ENCODE results near the gene PCDH15.

The PCDH15 gene

GRCh38 chr10:53983431-53983830, 817.6 kb downstream of the PCDH15 start:
- peak; percentile 57 for DNase-seq (ENCODE audit: low read depth)
- H3K4me3 ChIP-seq (ENCODE audit: low read depth, low read length): no peak overlapping the region
- TF ChIP-seq, protein P1, sequence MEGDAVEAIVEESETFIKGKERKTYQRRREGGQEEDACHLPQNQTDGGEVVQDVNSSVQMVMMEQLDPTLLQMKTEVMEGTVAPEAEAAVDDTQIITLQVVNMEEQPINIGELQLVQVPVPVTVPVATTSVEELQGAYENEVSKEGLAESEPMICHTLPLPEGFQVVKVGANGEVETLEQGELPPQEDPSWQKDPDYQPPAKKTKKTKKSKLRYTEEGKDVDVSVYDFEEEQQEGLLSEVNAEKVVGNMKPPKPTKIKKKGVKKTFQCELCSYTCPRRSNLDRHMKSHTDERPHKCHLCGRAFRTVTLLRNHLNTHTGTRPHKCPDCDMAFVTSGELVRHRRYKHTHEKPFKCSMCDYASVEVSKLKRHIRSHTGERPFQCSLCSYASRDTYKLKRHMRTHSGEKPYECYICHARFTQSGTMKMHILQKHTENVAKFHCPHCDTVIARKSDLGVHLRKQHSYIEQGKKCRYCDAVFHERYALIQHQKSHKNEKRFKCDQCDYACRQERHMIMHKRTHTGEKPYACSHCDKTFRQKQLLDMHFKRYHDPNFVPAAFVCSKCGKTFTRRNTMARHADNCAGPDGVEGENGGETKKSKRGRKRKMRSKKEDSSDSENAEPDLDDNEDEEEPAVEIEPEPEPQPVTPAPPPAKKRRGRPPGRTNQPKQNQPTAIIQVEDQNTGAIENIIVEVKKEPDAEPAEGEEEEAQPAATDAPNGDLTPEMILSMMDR (IDR thresholded peaks at IDR 0.05; ENCODE audit: control insufficient read depth, extremely low read depth, insufficient read depth): no peak

DNA sequence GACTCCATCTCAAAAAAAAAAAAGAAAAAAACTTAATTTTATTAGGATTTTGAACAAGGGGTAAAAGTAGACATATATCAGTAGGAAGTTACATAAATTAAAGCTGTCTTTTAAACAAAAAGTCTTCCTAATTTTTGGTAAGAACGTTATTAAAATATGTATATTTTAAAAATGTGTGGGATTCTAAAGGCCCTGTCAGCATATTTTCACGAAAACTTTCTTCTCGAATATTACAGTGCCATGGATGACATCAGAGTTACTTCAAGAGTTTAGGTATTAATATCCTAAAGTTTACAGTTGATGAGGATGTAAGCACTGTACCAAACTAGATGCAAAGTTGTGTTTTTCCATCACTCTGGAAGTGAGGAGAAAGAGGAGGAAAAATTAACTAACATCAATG, 820.8 kb downstream of the PCDH15 start:
- H3K4me3 ChIP-seq (ENCODE audit: low read depth, low read length): no peak overlapping the region
- no peak for DNase-seq (ENCODE audit: low read depth)
- TF ChIP-seq, protein P1 (IDR thresholded peaks at IDR 0.05; ENCODE audit: control insufficient read depth, extremely low read depth, insufficient read depth): no peak

- TF ChIP-seq, protein P1 (IDR thresholded peaks at IDR 0.05; ENCODE audit: control insufficient read depth, extremely low read depth, insufficient read depth): no peak
- H3K4me3 ChIP-seq (ENCODE audit: low read depth, low read length): no peak overlapping the region
- no peak for DNase-seq (ENCODE audit: low read depth)
Observed at GRCh38 chr10:53978301-53978700, 822.7 kb downstream of the PCDH15 start.

- no peak for DNase-seq (ENCODE audit: low read depth)
- TF ChIP-seq, protein P1 (IDR thresholded peaks at IDR 0.05; ENCODE audit: control insufficient read depth, extremely low read depth, insufficient read depth): no peak
- H3K4me3 ChIP-seq (ENCODE audit: low read depth, low read length): no peak overlapping the region
Observed at GRCh38 chr10:53977267-53977666, 823.8 kb downstream of the PCDH15 start.

GRCh38 chr10:53957401-53957800, 843.6 kb downstream of the PCDH15 start:
- TF ChIP-seq, protein P1 (IDR thresholded peaks at IDR 0.05; ENCODE audit: control insufficient read depth, extremely low read depth, insufficient read depth): no peak
- DNase-seq (ENCODE audit: low read depth): no peak

DNA sequence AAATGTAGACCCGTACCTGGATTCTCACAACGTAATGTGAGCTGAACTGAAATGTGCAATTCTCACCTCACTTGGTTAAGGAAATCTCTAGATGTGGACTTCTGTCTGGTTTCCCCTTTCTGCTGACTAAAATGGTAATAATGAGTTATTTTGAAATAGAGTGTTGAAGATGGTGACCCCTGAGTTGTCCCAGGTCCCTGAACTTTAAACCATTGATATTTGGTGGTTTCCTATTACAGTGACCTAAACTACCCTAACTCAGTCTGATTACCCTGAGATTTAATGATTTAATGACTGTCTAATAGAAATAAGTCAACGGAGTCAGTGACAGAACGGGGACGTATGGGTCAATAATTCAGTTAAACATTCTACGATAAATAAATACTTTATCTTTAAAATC, 845.9 kb downstream of the PCDH15 start:
- TF ChIP-seq, protein P1 (IDR thresholded peaks at IDR 0.05; ENCODE audit: control insufficient read depth, extremely low read depth, insufficient read depth): no peak
- DNase-seq (ENCODE audit: low read depth): no peak

More at GRCh38 chr10:53957401-53957800, 843.6 kb downstream of the PCDH15 start:
- H3K4me3 ChIP-seq (ENCODE audit: low read depth, low read length): no peak overlapping the region

More for the DNA sequence above, 845.9 kb downstream of the PCDH15 start:
- H3K4me3 ChIP-seq (ENCODE audit: low read depth, low read length): no peak overlapping the region
